SJCRH30 (cell line): ENCODE data around the gene ZNF367. TPM values are rescaled to one million over a fixed set of nuclear protein-coding genes. Genes with fewer than 3 reads are reported as not detected.
"Not testable (repeated sequence)": the region's sequence is repeated elsewhere in the genome, so short reads cannot be mapped to it uniquely, and the experiment has no call there.

Experiments used
- DNase-seq, 2 experiments: peaks; one replicate each; pipeline ENCODE4 v3.0.0-alpha.2; 2015 to 2020
- H3K27ac ChIP-seq: fragments of 250-450 bp; sonication (Bioruptor Pico); 2 replicates; pipeline ENCODE4 v1.5.1; 2020; ENCODE audit warnings: mild to moderate bottlenecking, moderate library complexity
- H3K27me3 ChIP-seq: fragments of 250-450 bp; sonication (Bioruptor Pico); 2 replicates; pipeline ENCODE4 v1.5.1; 2020; ENCODE audit warnings: mild to moderate bottlenecking, moderate library complexity
- H3K36me3 ChIP-seq: fragments of 250-450 bp; sonication (Bioruptor Pico); 2 replicates; pipeline ENCODE4 v1.5.1; 2020; ENCODE audit warnings: mild to moderate bottlenecking, moderate library complexity
- H3K4me1 ChIP-seq: fragments of 250-450 bp; sonication (Bioruptor Pico); 2 replicates; pipeline ENCODE4 v1.5.1; 2020; ENCODE audit warnings: mild to moderate bottlenecking, moderate library complexity
- H3K4me3 ChIP-seq: fragments of 250-450 bp; sonication (Bioruptor Pico); 2 replicates; pipeline ENCODE4 v1.5.1; 2020; ENCODE audit warnings: mild to moderate bottlenecking, moderate library complexity
- H3K9me3 ChIP-seq: fragments of 250-450 bp; sonication (Bioruptor Pico); replicated peaks from 2 replicates; pipeline ENCODE4 v1.5.1; 2020; ENCODE audit warnings: mild to moderate bottlenecking, moderate library complexity
- total RNA-seq: library from RNA; depleted of rRNA; stranded (reverse); fragments of >200 nt; shearing (Covaris generic); gene quantifications from 2 replicates; pipeline ENCODE4 v1.2.3, GENCODE V29; 2014

Gene ZNF367
- total RNA-seq, 1 experiment from 2014 or later = 35.5 TPM

DNA sequence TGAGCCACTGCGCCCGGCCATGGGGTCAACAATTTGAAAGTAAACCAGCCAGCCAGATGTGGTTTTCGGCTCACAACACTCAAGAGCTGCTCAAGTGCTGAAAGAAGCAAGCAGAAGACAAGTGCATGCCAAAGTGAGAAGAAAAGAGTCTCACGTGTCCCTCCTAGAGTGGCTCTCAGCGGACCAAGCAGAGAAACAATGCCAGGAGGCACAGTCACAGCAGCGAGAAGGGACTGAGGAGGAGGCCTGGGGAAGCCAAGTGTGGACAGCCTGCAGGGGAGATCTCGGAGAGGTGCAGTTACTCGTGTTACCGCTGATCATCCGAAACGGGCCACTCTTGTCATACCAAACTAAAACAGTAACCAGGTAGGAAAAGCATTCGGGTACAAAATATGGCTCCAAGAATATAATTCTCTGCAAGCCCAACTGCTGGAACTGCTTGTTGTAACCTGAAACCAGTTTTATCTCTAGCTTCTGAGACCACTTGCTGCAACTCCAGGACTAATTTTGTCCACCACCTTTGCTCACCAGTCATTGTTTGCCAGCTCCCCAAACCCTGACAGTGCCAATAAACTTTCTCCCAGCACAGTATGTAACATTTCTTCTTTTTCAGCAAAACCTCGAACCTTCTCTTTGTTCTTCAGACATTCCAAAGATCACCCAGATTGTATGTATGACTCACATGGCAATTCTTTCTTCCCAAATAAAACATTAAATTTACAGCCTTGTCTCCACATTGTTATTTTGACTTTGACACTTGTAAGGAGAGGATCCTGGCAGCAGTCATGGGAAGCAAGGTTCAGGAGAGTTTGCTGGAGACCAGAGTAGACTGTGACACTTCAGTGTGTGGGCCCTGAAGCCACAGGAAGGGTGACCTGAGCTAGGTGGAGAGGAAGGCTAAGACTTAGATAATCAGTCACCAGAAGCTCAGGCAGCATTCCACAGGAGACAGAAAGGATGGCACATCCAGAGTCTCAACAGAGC, 41.0 kb downstream of the ZNF367 start:
- Histone ChIP-seq H3K27ac (no peak overlapping the region), H3K4me1 (peaks cover 15% of the 10 kb centered on the region), H3K36me3 (no peaks in the 10 kb centered on the region), H3K4me3 (no peak overlapping the region), H3K27me3 (no peaks in the 10 kb centered on the region), H3K9me3 (no peaks in the 10 kb centered on the region)
- DNase-seq = peak in 1 of 2 experiments; percentile 13

DNA sequence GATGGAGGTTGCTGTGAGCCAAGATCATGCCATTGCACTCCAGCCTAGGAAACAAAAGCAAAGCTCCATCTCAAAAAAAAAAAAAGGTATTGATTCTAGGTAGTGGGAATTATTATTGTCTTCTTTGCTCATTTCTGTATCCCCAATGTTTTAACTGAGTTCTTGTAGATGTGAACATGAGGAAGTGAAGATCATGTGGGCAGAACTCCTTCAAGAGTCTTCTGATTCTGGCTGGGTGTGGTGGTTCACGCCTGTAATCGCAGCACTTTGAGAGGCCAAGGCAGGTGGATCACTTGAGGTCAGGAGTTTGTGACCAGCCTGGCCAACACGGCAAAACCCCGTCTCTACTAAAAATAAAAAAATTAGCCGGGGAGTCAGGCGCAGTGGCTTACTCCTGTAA, 42.7 kb downstream of the ZNF367 start:
- H3K27ac ChIP-seq, H3K9me3 ChIP-seq, H3K36me3 ChIP-seq, H3K4me3 ChIP-seq, DNase-seq, H3K27me3 ChIP-seq: not testable (repeated sequence)
- peaks cover 17% of the 10 kb centered on the region for H3K4me1 ChIP-seq

DNA sequence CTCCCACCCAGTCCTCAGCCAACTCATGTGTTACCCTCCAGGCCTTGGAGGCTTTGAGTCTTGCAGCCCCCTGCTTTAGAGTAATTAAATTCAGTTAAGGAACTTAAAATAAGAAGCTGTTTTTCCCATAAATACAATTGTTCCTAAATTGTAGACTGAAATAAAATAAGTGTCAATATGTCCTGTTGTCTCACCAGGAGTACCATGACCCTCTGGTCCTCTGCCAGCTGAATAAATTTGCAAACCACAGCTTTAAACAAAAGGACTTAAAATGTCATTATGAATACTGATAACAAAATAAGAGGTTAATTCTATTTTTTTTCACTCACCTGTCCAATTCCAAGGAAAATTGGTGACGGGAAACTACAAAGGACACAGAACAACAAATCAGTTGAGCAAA, 50.2 kb downstream of the ZNF367 start:
- Histone ChIP-seq H3K4me1 (peaks cover 4% of the 10 kb centered on the region; the same call in 1 of the 2 replicates), H3K27me3 (no peaks in the 10 kb centered on the region), H3K4me3 (no peak overlapping the region), H3K9me3 (no peaks in the 10 kb centered on the region; the same call in 1 of the 2 replicates), H3K27ac (no peak overlapping the region), H3K36me3 (no peaks in the 10 kb centered on the region)
- no peak for DNase-seq

DNA sequence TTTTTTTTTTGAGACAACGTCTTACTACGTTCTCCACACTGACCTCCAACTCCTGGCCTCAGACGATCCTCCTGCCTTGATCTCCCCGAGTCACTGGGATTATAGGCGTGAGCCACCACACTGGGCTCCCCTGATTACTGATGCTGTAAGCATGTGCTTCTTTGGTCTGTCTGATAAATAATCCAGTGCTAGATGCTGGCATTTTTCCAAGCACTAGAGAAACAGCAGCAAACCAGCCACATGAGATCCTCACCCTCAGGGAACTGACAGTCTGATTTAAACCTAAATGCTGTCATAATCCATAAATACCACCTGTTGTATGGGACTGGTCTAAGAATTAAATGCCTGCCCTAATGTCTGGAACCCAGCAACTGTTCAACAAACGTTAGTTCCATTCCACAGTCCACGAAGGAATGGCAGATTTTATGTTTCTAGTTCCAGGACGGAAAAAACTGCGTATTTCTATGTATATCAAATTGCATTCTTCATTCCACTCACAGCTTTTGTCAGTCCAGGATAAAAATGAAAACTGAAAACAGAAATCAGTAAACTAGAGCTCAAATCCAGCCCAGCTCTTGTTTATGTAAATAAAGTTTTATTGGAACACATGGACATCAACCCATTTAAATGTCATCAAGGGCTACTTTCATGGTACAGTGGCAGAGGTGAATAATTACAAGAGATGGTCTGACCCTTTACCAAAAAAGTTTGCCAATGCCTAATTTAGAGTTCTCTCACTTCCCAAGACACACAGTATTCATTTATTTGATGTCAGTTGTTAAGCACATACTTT, 54.8 kb downstream of the ZNF367 start:
- peak; percentile 51 to 80 for DNase-seq
- Histone ChIP-seq H3K9me3 (no peaks in the 10 kb centered on the region), H3K27me3 (no peaks in the 10 kb centered on the region), H3K36me3 (0 out of 2 replicates have a peak, but pooled peaks cover 2% of the 10 kb centered on the region), H3K4me3 (no peak overlapping the region), H3K27ac (no peak overlapping the region), H3K4me1 (0 out of 2 replicates have a peak, but pooled peaks cover 2% of the 10 kb centered on the region)

DNA sequence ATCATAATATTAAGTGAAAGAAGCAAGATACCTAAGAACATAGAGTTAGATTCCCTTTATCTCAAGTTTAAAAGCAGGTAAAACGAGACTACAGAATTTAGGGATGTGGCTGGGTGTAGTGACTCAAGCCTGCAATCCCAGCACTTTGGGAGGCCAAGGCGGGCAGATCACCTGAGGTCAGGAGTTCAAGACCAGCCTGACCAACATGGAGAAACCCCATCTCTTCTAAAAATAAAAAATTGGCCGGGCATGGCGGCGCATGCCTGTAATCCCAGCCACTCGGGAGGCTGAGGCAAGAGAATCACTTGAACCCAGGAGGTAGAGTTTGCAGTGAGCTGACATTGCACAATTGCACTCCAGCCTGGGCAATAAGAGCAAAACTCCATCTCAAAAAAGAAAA, 56.1 kb downstream of the ZNF367 start:
- H3K27ac ChIP-seq, H3K36me3 ChIP-seq, H3K4me1 ChIP-seq, DNase-seq, H3K4me3 ChIP-seq, H3K9me3 ChIP-seq, H3K27me3 ChIP-seq: not testable (repeated sequence)

DNA sequence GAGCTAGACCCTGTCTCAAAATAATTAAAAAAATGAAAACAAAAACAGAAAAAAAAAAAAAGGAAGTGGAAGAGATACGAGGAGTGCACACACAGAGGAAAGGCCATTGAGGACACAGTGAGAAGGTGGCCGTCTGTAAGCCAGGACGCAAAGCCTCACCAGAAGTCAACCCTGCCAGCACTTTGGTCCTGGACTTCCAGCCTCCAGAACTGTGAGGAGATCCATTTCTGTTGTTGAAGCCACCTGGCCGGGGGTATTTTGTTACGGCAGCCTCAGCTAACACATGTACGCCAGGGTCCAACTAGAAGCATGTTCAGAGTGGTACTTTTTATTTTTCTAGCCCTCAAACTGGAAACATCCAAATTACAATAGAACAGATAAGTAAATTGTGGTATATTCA, 56.5 kb downstream of the ZNF367 start:
- DNase-seq = no peak
- 0 out of 2 replicates have a peak, but pooled peaks cover 2% of the 10 kb centered on the region for H3K36me3 ChIP-seq
- H3K4me1 ChIP-seq = 0 out of 2 replicates have a peak, but pooled peaks cover 2% of the 10 kb centered on the region
- H3K27ac ChIP-seq = no peak overlapping the region
- H3K9me3 ChIP-seq = no peaks in the 10 kb centered on the region
- H3K4me3 ChIP-seq = no peak overlapping the region
- no peaks in the 10 kb centered on the region for H3K27me3 ChIP-seq

DNA sequence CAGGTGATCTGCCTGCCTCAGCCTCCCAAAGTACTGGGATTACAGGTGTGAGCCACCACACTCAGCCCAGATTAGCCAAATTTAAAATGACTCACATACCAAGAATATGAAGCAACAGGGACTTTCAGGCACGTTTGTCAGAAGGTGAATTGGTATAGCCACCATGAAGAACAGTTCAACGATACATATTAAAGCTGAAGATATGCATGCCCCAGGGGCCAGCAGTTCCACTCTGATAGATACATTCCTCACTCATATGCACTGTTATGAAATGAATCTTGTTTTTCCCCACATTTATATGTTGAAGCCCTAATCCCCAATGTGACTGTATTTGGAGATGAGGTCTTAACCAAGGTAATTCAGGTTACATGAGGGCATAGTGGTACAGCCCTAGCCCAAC, 57.2 kb downstream of the ZNF367 start:
- H3K4me3 ChIP-seq = no peak overlapping the region
- H3K9me3 ChIP-seq = no peaks in the 10 kb centered on the region
- H3K4me1 ChIP-seq = 0 out of 2 replicates have a peak, but pooled peaks cover 2% of the 10 kb centered on the region
- no peaks in the 10 kb centered on the region for H3K27me3 ChIP-seq
- DNase-seq = no peak
- H3K27ac ChIP-seq = no peak overlapping the region
- H3K36me3 ChIP-seq = 0 out of 2 replicates have a peak, but pooled peaks cover 2% of the 10 kb centered on the region

DNA sequence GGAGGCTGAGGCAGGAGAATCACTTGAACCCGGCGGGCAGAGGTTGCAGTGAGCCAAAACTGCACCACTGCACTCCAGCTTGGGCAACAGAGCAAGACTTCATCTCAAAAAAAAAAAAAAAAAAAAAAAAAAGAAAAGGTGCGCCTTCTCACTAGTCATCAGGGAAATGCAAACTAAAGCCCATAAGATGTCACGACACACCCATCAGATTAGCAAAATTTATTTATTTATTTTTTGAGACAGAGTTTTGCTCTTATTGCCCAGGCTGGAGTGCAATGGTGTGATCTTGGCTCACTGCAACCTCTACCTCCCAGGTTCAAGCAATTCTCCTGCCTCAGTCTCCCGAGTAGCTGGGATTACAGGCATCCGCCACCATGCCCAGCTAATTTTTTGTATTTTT, 57.6 kb downstream of the ZNF367 start:
- not testable (repeated sequence) for H3K9me3 ChIP-seq, H3K27me3 ChIP-seq, H3K4me1 ChIP-seq, H3K27ac ChIP-seq, H3K36me3 ChIP-seq, H3K4me3 ChIP-seq, DNase-seq

DNA sequence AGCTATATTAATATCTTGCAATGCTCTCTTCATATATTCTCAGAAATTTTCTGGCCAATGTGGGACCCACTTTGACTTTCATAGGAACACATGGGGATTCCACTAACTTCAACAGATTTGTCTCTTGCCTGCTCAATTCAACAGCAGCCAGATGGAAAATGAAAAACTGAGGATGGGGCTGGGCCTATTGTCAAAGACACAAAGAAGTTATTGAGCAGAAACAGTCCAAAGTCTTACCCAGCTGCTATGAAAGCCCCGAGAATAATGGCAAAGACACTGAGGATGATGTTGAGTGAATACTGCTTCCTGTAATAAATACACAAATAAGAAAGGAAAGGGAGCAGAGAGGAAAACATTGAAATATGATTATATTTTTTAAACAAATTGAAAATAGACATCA, 67.3 kb downstream of the ZNF367 start:
- Histone ChIP-seq H3K27ac (no peak overlapping the region), H3K27me3 (no peaks in the 10 kb centered on the region), H3K4me1 (no peaks in the 10 kb centered on the region), H3K9me3 (peaks cover 3% of the 10 kb centered on the region; the same call in 1 of the 2 replicates), H3K4me3 (no peak overlapping the region), H3K36me3 (no peaks in the 10 kb centered on the region)
- DNase-seq = no peak

DNA sequence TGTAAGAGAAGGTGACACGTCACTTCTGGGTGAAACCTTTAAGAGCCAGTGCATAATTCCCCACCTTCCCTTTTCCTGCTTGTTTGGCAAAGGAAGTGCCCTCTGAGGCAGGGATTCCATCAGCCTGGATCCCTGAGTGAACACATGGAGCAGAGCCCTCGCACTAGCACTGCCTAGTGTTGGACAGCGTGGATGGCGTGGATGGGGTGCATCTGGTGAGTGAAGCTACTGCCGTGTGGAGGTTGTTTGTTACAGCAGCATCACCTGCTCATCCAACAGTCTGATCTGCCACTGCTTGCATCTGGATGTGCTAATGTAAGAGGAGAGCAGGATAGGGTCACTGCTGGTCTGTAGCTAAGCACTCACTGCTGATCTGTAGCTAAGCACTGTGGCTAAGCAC, 69.9 kb downstream of the ZNF367 start:
- Histone ChIP-seq H3K4me3 (no peak overlapping the region), H3K9me3 (peaks cover 9% of the 10 kb centered on the region), H3K36me3 (no peaks in the 10 kb centered on the region), H3K27me3 (no peaks in the 10 kb centered on the region), H3K4me1 (peaks cover 10% of the 10 kb centered on the region), H3K27ac (no peak overlapping the region)
- DNase-seq = no peak

DNA sequence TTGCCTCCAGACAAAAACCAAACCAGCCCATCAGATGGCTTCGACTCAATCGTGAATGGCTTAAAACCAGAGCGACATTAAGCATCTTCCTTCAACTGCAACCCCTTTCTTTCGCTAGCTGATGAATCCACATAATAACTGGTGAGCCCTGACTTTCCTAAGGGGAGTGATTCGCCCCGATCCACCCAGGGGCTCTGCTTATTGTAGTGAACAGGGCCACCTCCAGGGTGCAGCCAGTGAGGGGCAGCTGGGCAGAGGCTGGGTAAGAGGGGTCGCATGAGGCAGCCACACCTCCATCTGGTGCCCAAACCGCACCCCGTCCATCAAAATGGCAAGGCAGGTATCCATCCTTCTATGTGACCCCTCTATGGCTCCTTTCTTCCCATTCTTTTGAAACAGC, 72.6 kb downstream of the ZNF367 start:
- H3K4me3 ChIP-seq = no peak overlapping the region
- DNase-seq = no peak
- no peak overlapping the region for H3K27ac ChIP-seq
- peaks cover 6% of the 10 kb centered on the region for H3K9me3 ChIP-seq
- H3K27me3 ChIP-seq = no peaks in the 10 kb centered on the region
- H3K4me1 ChIP-seq = peaks cover 11% of the 10 kb centered on the region
- no peaks in the 10 kb centered on the region for H3K36me3 ChIP-seq

DNA sequence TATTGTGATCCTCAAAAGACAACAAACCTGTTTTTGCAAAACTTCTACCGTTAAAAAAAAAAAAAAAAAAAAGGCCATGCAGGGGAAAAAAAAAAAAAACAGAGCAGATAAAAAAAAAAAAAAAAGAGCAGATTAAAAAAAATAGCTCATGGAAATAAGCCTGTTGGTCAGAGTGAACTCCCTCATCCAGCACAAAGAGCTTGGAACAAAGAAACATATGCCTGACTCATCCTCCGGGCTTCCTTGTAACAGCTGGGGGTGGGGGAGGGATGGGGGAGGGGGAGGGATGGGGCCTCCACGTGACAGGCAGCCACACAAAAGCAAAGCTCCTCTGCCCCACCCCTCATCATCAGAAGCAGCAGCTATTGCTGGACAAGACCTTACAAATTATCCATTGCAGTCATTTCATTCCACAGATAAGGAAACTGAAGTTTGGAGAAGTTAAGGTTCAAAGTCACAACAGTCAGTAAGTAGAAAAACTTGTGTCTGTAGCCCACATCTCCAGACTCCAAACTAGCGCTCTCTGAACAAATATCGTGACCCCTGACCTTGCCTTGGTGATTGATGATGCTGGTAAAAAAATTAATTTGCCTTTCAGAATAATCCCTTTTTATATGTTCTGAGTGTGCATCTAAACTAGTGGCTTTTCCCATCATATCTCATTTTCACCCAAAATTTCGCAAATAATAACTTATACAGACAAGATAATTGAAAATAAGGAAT, 73.6 kb downstream of the ZNF367 start:
- H3K27me3 ChIP-seq = no peaks in the 10 kb centered on the region
- H3K9me3 ChIP-seq = peaks cover 6% of the 10 kb centered on the region
- H3K4me3 ChIP-seq = no peak overlapping the region
- no peaks in the 10 kb centered on the region for H3K36me3 ChIP-seq
- H3K4me1 ChIP-seq = peaks cover 15% of the 10 kb centered on the region
- peak; percentile 74 to 80 for DNase-seq
- H3K27ac ChIP-seq = no peak overlapping the region

DNA sequence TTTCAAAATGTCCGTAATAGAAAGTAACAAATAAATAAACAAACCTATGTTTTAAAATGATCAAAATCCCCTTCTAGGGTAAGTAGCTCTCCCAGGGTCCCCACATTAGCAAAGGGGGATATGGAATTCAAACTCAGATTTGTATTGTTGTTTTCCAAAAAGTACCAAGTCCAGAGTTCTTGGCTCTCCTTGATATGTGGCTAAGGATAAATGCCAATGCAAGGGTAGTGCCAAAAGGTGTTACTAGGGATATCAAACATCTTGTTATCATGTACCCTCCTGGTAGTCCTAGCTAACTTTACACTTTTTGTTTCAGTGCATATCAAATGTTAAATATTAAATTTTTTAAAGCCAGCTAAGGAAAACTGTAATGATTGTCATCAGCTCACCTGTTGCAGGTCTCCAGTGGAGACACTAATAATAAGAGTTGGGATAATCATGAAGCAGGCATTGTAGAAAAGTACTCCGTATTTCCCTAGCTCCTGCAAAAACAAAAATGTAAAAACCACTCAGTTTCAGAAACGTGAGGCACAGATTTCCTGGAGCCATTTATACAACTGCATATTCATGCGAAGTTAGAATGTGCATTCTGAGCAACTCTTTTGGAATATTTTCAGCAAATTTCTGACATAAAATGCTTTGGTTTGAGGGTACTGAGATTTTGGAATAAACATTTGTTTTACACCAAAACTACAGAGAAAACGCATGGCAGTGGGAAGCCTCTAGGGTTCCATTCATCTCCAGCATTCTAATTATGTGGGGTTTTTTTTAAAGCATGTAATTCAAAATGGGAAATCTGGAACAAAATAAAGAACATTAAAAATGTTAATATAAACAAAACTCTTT, 74.4 kb downstream of the ZNF367 start:
- Histone ChIP-seq H3K4me1 (peaks cover 20% of the 10 kb centered on the region), H3K4me3 (no peak overlapping the region), H3K36me3 (no peaks in the 10 kb centered on the region), H3K9me3 (peaks cover 6% of the 10 kb centered on the region), H3K27me3 (no peaks in the 10 kb centered on the region), H3K27ac (no peak overlapping the region)
- no peak for DNase-seq
